Measurements from ENCODE around the gene BHLHA15. TPM values are rescaled to one million over a fixed set of nuclear protein-coding genes. Genes with fewer than 3 reads are reported as not detected.
A peak's percentile ranks its signal among the peaks of the same experiment; 100 is the strongest.

Gene BHLHA15
- total RNA-seq, 1 donor from 2014 or later, result 0.76 TPM

DNA sequence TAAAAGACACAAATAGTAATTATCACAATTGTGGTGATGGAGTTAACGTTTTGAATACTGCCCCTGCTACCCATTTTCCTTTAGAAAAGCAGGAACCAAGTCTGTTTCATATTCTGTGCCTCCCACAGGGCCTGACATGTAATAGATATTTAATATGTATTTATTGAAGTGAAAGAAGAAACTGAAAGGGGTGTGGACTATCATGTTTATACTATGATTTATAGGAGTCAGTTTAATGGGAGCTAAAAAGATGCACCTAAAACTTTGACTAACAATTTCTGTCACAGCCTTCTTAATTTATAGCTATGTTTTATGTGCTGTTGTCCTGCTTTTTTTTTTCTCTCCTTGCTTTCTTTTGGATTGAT lies 24.1 kb upstream of the BHLHA15 start:
- no peak for ATAC-seq

DNA sequence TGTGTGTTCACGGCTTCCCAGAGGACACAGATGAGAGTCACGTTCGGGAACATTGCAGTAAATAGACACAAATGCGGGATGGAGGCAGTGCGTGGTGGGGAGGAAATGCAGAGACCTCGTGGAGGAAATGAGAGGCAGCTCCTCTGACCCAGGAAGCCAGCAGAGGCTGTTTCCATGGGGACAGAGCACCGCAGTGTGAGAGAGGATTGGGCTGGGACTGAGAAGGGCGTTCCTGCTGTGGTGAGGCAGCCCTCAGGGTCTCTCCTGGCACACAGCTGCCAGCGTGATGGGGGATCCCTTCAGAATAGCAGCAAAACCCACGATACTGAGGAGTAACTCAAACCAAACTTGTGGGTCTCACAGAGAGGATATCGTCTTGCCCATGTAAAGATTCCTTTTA lies 21.7 kb upstream of the BHLHA15 start:
- ATAC-seq, result no peak

DNA sequence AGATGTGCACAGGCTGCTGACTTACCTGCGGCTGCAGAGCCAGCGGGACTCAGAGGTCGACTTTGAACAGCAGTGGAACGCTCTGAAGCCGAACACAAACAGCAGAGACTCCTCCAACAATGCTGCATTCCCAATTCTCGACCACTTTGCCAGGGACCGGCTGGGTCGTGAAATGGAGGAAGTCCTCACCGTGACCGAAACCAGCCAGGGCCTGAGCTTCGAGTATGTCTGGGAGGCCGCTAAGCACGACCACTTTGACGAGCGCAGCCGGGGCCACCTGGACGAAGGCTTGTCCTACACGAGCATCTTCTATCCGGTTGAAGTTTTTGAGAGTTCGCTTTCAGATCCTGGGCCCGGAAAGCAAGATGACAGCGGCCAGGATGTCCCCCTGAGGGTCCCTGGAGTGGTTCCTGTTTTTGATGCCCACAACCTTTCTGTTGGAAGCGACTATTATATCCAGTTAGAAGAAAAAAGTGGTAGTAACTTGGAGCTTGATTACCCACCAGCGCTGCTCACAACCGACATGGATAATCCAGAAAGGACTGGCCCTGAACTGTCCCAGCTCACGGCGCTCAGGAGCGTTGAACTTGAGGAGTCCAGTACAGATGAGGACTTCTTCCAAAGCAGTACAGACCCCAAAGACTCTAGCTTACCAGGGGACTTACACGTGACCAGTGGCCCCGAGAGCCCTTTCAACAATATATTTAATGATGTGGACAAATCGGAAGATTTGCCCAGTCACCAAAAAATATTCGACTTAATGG lies 19.4 kb upstream of the BHLHA15 start:
- ATAC-seq, result no peak

DNA sequence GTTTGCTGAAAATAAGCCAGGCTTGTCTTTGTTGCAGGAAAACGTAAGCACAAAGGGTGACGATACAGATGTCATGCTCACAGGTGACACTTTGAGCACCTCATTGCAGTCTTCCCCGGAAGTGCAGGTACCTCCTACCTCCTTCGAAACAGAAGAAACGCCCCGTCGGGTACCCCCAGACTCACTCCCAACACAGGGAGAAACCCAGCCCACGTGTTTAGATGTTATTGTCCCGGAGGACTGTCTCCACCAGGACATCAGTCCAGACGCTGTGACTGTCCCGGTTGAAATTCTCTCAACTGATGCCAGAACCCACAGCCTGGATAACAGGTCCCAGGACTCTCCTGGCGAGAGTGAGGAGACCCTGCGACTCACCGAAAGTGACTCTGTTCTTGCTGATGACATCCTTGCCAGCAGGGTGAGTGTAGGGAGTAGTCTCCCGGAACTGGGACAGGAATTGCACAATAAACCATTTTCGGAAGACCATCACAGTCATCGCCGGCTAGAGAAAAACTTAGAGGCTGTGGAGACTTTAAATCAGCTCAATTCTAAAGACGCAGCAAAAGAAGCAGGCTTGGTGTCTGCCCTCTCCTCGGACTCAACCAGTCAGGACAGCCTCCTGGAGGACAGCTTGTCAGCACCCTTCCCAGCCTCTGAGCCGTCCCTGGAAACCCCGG lies 18.3 kb upstream of the BHLHA15 start:
- ATAC-seq, result no peak

DNA sequence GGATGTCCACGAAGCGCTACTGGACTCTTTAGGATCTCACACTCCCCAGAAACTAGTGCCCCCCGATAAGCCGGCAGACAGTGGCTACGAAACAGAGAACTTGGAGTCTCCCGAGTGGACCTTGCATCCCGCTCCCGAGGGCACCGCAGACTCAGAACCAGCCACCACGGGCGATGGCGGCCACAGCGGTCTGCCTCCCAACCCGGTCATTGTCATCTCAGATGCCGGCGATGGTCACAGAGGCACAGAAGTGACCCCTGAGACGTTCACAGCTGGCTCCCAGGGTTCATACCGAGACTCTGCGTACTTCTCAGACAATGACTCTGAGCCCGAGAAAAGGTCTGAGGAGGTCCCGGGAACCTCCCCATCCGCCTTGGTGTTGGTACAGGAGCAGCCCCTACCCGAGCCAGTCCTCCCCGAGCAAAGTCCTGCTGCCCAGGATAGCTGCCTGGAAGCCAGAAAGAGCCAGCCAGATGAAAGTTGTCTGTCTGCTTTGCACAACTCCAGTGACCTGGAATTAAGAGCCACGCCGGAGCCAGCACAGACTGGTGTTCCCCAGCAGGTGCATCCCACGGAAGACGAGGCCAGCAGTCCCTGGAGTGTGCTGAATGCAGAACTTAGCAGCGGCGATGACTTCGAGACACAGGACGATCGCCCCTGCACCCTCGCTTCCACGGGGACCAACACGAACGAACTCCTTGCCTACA lies 17.6 kb upstream of the BHLHA15 start:
- ATAC-seq, result no peak

DNA sequence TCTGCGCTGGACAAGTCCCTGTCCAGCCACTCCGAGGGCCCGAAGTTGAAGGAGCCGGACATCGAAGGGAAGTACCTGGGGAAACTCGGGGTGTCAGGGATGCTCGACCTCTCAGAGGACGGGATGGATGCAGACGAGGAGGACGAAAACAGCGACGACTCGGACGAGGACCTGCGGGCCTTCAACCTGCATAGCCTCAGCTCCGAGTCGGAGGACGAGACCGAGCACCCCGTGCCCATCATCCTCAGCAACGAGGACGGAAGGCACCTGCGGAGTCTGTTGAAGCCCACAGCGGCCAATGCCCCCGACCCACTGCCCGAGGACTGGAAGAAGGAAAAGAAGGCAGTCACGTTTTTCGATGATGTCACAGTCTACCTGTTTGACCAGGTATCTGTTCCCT lies 17.1 kb upstream of the BHLHA15 start:
- no peak for ATAC-seq

DNA sequence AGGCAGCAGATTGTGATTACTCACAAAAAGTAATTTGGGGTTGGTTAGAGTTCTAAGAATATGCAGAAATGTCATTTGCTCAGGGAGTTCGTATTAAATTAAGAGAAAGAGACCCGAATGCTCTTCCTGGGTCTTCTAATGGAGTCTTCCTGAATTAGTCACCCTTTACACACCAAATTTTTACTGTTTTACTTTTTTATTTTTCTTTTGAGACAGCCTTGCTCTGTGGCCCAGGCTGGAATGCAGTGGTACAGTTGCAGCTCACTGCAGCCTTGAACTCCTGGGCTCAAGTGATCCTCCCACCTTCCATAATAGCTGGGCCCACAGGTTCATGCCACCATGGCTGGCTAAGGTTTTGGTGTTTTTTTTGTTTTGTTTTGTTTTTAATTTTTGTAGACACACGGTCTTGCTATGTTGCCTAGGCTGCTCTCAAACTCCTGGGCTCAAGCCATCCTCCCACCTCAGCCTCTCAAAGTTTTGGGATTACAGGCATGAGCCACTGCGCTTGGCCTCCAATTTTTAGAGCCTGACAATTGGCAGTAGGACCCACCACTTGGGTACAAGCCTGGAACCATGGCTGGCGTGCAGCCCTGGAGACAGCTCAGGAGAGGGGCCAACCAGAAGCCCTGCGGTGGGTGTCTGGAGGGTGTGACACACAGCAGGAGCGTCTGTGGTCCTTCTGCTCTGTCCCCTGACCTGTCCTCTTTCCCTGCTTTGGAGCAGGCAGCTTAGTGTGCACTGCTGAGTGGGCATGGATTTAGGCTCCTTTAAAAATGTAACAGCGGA lies 16.4 kb upstream of the BHLHA15 start:
- no peak for ATAC-seq

DNA sequence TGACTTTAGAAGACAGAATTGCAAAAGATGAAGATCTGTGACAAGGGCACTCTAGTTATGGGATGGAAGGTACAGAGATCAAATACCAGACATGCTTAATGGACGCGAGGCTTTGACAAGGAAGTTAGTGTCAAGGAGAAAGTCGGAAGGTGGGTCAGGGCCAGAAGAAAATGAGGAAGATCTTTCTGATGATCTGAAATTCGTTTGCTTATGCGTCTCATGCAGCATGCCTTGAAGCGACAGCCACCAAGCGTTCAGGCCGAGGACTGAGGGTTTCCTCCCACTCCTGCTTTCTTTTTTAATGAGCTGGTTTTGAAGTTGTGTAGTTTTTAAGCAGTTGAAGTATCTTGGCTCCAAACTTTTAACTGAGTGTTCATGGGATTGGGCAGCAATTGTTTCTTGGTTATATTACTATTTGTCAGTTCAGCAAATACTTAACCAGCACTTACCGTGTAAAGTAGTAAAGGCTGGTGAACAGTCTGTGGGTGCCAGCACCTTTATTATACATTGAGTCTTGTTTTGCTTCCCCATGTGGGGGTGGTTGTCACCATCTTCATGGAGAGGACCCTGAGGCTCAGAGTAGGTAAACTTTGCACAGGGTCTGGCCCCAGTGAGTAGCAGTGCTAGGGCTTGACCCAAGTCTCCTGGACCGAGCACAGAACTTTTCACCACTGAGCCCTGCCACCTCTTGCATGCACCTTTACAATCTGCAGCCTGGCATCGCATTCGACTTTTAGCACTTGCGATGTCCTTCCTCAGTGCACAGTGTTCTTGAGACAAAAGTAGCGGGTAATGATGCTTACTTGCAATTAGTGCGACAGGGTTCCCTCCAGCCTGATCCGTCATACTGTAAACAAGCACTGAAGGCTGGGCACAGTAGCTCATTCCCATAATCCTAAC lies 14.3 kb upstream of the BHLHA15 start:
- ATAC-seq, result no peak

DNA sequence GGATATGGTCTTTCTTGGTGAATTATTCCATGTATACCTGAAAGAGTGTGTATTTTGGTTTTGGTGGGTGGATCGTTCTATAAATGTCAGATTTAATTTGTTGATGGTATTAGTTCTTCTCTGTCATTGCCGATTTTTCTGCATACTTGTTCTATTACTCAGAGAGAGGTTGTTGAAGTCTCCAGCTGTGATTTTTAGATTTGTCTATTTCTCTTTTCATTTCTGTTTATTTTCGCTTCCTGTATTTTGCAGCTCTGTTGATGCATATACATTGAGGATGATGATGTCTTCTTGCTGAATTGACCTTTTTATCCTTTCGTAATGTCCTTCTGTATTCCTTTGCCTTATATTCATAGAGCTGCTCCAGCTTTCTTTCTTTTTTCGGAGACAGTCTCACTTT lies 12.1 kb upstream of the BHLHA15 start:
- no peak for ATAC-seq

DNA sequence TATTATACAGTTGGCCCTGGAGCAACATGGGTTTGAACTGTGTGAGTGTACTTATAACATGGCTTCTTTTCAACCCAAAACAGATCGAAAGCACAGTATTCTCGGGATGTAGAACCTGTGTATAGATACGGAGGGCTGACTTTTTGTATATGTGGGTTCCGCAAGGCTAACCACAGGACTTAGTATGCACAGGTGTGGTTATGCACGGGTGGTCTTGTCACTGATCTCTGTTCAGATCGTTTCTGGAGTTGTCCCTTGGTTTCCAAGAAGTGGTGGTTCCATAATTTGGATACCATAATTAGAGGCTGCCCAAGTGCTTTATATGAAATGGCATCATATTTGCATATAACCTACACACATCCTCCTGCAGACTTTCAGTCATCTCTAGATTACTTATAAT lies 10.9 kb upstream of the BHLHA15 start:
- ATAC-seq, result no peak

DNA sequence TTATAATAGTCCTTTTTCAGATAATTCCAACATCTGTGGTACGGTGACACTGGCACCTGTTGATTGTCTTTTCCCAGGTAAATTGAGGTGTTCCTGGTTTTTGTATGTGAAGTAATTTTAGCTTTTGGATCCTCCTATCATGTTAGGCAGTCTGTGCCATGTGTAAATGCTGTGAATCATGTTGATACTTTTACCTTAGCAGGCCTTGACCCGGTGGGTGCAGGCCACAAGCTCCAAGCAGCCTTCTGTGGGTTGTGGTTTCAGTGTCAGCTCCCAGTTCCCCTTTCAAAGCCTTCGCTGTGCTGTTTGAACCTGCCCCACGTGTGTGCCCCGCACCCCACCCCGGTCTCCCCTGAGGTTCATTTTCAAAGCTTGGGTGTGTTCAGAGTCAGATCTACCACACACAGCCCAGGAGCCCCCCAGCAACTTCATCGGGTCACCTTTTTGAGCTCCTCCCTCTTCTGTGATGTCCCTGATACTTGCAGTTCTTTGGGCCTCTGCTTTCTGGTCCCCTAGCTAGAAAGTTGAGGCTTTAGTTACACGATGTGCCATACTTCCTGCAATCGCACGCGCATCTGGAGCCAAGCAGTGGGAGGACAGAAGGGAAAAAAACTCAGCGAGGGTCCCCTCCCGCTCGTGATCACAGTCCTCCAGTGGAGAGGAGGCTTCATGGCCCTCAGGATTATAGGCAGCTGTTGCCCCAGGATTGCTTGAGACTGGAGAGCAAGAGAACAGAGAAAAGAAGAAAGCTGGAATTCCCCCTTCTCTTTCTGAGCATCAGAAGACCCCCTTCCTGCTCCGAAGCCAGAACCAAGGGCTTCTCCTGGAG lies 8.7 kb upstream of the BHLHA15 start:
- peak; percentile 76 for ATAC-seq

DNA sequence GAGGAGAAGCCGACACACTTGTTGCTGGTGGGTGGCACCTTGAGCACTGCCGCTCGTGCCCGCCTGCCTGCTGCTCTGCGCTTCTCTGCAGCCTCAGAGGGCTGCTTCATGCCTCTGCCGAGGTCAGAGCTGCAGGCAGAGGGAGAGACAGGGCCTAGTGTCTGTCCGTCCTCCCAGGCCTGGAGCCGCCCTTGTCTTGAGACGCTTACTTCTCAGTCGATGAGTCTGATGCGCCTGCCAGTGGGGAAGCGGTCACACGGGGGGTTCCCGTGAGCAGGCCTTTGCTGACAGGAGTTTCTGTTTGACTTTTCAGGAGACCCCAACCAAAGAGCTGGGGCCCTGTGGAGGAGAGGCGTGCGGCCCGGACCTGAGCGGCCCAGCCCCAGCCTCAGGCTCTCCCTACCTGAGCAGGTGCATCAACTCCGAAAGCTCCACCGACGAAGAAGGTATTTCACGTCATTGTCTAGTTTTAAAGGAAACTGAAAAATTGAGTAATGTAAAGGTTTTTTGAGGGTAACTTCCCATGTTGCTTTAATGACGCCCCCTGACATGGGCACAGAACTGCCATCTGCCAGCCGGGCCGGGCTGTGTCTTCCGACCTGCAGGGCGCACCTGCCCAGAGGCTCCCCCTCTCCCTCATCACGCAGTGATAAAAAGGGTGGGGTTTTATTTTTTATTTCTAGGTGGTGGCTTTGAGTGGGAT lies 7.8 kb upstream of the BHLHA15 start:
- peak; percentile 40 for ATAC-seq

DNA sequence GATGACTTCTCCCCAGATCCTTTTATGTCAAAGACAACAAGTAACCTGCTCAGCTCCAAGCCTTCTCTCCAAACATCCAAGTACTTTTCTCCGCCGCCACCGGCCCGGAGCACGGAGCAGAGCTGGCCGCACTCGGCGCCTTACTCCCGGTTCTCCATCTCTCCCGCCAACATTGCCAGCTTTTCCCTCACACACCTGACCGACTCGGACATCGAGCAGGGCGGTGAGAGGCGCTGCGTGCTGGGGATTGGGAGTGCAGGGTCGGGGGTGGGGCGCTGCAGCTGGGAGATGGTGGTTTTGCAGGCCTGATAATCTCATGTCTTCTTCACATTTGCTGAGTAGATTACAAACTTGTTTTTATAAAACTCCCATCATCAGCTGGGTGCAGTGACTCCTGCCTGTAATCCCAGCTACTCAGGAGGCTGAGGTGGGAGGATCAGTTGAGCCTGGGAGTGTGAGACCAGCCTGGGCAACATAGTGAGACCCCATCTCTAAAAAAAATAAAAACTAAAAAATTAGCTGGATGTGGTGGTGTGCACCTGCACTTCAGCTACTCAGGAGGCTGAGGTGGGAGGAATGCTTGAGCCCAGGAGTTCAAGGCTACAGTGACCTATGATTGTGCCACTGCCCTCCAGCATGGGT lies 7.2 kb upstream of the BHLHA15 start:
- no peak for ATAC-seq

DNA sequence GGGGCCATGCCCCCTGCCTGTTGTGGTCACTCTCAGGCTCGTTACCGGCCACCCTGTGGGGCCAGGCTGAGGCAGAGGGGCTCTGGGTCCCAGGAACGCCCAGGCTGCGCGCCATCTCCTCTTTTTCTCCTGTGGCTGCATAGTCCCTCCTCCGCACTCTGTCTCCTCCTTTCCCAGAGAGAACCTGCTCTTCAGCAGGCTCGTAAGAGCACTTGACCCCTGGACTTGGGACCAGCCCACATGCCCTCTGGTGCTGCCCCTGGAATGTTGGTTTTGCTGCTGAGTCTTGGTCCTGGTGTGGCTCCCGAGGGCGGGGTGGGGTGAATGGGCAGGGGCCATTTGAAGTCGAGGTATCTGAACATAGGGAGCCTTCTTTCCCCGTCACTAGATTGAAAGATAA lies 6.6 kb upstream of the BHLHA15 start:
- no peak for ATAC-seq

DNA sequence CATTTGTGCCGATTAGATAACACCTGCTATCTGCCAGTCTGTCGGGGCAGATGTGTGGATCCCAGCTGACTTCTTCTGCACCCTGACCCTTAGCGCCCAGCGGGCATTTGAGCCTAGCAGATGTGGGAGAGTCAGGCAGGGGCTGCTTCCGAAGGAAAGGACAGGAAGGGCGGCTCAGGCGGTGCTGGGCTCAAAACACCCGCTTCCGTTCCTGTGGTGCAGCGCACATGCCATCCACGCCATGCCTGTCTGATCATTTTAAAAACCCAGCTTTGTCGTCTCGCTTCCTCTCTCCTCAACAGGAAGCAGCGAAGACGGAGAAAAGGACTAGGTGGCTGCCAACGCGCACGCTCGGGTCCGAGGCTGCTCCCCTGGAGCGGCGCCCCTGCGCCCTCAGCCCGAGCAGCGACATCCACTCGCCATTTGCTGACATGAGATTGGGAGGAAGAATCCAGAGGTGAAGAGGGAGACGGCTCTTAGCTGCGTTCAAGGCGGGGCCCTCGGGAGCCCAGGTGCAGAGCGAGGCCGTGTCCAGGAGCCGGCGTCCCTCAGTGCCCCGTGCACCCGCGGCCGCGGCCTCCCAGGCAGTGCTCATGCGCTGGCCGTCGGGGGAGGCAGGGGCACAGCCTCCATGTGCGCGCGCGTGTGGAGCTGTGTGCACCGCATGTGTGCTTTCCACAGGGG lies 5.9 kb upstream of the BHLHA15 start:
- ATAC-seq, result no peak

DNA sequence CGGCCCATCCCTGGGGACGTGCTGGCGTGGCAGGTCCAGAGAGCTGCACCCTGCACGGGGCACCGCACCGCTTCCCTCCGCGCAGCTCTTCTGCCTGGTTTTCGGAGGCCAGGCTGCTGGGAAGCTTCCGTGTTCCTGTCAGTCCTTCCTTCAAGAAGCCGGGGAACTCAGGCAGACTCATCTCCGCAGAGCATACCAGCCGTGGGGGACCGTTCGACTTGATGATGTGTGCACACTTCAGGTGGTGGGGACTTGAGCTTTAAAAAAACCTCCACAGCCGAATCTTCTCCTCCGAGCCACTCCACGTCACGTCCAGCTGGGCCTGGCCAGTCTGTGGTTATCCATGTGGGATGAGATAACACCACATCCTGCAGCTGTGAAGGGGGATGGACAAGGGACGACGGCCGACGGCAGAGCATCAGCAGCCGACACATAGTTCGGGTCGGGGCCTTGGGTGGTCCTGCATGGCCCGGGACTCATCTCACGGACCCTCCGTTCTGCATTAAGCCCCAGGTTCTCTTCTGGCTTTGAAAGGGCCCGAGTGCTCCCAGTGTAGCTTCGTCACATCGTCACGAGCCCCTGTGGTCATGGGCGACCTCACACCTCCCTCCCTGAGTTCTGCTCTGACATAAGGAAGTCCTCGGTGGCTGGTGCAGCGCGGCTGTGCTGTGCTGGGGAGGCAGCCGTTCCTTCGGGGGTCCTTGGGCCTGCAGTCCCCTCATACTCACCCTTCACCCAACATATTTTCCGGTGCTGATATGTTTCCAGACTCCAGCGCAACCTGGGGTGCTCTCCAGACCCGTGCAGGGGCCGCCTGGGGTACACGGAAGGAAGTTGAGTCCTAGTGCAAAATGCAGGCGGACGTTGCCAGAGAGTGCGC lies 4.5 kb upstream of the BHLHA15 start:
- ATAC-seq, result no peak

DNA sequence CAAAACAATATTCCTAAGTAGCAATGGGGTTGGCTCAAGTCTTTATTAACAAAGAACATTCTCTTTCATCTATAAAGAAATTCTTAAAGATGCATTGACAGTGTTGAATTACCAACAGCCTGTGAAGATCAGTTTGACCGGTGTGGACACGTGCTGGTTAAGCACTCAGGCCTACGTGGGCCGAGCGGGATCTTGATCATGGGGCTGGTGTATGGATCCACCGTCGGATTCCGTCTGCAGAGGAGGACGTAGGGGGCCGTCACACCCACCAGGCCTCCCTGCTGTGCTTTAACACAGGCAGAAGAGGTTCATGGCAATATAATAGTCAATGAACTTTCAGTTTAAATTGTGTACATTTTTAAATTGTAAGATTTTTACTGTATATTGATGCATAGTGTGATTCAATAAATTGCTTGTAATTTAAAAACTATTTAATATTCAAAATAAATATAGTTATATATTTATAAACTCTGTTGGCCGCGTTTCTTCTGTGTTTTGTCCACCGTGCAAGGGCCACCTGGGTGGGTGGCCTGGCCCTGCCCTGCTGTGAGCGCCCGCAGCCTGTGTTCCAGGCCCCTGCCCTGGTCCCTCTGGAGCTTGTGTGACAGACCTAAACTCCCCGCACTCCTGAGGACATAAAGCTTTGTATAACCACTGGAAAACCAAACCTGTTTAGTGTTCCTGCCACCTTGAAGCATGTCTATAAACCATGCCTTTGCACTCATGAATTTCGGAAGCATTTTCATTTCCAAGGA lies 1.9 kb upstream of the BHLHA15 start:
- ATAC-seq, result no peak
